HEK293T (cell line): ENCODE data around the gene C16orf46.

Experiments used
- BHLHE40 ChIP-seq: fragments of 450-650 bp; IDR thresholded peaks from 2 replicates; pipeline ENCODE4 v1.6.1; 2016; ENCODE audit warnings: mild to moderate bottlenecking, moderate library complexity, borderline replicate concordance
- ELF4 ChIP-seq: fragments of 450-650 bp; IDR thresholded peaks from 2 replicates; pipeline ENCODE4 v1.6.1; 2017; ENCODE audit warnings: antibody characterized with exemption
- FOXA1 ChIP-seq: fragments of 450-650 bp; IDR thresholded peaks from 2 replicates; pipeline ENCODE4 v1.6.1; 2016; ENCODE audit warnings: mild to moderate bottlenecking
- FOXK2 ChIP-seq: fragments of 450-650 bp; IDR thresholded peaks from 2 replicates; pipeline ENCODE4 v1.6.1; 2016; ENCODE audit warnings: mild to moderate bottlenecking
- FOXM1 ChIP-seq: fragments of 450-650 bp; IDR thresholded peaks from 2 replicates; pipeline ENCODE4 v1.6.1; 2017; ENCODE audit warnings: mild to moderate bottlenecking, borderline replicate concordance
- HDGF ChIP-seq: fragments of 450-650 bp; IDR thresholded peaks from 2 replicates; pipeline ENCODE4 v1.6.1; 2017; ENCODE audit warnings: antibody characterized with exemption, borderline replicate concordance
- LEF1 ChIP-seq: fragments of 450-650 bp; IDR thresholded peaks from 2 replicates; pipeline ENCODE4 v1.6.1; 2017; ENCODE audit warnings: mild to moderate bottlenecking, borderline replicate concordance
- SP1 ChIP-seq: fragments of 450-650 bp; IDR thresholded peaks from 2 replicates; pipeline ENCODE4 v1.6.1; 2017
- TARDBP ChIP-seq: fragments of 450-650 bp; IDR thresholded peaks from 2 replicates; pipeline ENCODE4 v1.6.1; 2016
- ZNF384 ChIP-seq: fragments of 450-650 bp; IDR thresholded peaks from 2 replicates; pipeline ENCODE4 v1.6.1; 2016
- TF ChIP-seq, protein P1 (sequence below): fragments of 450-650 bp; IDR thresholded peaks from 2 replicates; pipeline ENCODE4 v1.6.1; 2016

- TF ChIP-seq BHLHE40 (no peak), ZNF384 (no peak), TARDBP (no peak), FOXA1 (no peak), SP1 (no peak), FOXM1 (no peak), FOXK2 (no peak), HDGF (no peak), LEF1 (no peak), ELF4 (no peak)
- TF ChIP-seq, protein P1, sequence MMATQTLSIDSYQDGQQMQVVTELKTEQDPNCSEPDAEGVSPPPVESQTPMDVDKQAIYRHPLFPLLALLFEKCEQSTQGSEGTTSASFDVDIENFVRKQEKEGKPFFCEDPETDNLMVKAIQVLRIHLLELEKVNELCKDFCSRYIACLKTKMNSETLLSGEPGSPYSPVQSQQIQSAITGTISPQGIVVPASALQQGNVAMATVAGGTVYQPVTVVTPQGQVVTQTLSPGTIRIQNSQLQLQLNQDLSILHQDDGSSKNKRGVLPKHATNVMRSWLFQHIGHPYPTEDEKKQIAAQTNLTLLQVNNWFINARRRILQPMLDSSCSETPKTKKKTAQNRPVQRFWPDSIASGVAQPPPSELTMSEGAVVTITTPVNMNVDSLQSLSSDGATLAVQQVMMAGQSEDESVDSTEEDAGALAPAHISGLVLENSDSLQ: no peak
Observed at GRCh38 chr16:81121474-81121990, 44.5 kb upstream of the C16orf46 start.
